ENCODE measurements around the gene DCHS2.
"Not testable (repeated sequence)": the region's sequence is repeated elsewhere in the genome, so short reads cannot be mapped to it uniquely, and the experiment has no call there.

The DCHS2 gene

DNA sequence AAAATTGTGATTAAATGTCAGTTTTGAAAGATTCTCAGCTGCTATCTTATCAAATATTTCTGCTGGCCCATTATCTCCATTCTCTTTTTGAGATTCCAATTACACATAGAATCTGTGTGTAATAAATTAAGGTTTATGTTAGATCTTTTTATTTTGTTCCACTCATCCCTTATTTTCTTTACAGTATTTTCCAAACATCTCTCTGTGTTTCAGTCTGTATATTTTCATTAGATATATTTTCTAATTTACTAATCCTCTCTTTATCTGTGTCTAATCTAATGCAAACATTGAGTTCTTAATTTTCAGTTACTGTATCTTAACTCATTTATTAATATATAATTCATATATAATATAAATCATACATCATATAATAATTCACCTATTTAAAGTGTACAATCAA, 268.7 kb downstream of the DCHS2 start:
- TF ChIP-seq, protein P1, sequence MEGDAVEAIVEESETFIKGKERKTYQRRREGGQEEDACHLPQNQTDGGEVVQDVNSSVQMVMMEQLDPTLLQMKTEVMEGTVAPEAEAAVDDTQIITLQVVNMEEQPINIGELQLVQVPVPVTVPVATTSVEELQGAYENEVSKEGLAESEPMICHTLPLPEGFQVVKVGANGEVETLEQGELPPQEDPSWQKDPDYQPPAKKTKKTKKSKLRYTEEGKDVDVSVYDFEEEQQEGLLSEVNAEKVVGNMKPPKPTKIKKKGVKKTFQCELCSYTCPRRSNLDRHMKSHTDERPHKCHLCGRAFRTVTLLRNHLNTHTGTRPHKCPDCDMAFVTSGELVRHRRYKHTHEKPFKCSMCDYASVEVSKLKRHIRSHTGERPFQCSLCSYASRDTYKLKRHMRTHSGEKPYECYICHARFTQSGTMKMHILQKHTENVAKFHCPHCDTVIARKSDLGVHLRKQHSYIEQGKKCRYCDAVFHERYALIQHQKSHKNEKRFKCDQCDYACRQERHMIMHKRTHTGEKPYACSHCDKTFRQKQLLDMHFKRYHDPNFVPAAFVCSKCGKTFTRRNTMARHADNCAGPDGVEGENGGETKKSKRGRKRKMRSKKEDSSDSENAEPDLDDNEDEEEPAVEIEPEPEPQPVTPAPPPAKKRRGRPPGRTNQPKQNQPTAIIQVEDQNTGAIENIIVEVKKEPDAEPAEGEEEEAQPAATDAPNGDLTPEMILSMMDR (IDR thresholded peaks at IDR 0.05; ENCODE audit: low read depth, low read length) = no peak
- no peak overlapping the region for H3K4me3 ChIP-seq (ENCODE audit: low read depth, low read length)
- DNase-seq (ENCODE audit: low read depth, low spot score) = no peak
- in situ Hi-C loops (cut with HindIII; ENCODE audit: low sequenced_read_pairs) = no loop called here

DNA sequence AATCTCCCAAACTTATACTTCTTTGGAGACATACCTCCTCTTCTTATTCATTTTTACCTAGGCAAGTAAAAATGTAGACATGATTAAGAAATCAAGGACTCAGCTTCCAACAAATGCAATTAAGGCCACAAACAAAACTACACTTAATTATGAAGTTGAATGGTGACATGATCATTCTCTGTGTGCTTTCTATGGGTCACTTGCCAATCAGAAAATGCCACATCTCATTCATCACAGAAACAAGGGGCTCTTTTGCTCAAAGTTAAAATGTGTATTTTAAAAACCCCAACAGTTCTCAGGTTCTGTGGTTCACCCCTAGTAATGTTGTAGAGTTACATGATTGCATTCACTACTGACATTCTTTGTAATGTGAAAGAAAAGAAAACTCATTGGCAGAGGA, 273.5 kb downstream of the DCHS2 start:
- DNase-seq (ENCODE audit: low read depth, low spot score) = no peak
- TF ChIP-seq, protein P1 (IDR thresholded peaks at IDR 0.05; ENCODE audit: low read depth, low read length) = no peak
- H3K4me3 ChIP-seq (ENCODE audit: low read depth, low read length) = no peak overlapping the region
- in situ Hi-C loops (cut with HindIII; ENCODE audit: low sequenced_read_pairs) = no loop called here

DNA sequence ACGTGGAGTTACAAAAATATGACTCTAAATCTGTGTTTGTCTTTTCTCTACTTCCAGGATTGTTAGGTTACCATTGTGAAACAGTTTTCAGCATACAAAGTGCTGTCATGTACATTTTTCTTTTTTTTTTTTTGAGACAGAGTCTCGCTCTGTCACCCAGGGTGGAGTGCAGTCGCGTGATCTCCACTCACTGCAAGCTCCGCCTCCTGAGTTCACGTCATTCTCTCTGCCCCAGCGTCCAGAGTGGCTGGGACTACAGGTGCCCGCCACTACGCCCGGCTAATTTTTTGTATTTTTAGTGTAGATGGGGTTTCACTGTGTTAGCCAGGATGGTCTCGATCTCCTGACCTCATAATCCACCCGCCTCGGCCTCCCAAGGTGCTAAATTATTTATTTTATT, 274.2 kb downstream of the DCHS2 start:
- DNase-seq (ENCODE audit: low read depth, low spot score); H3K4me3 ChIP-seq (ENCODE audit: low read depth, low read length); in situ Hi-C loops (cut with HindIII; ENCODE audit: low sequenced_read_pairs): not testable (repeated sequence)

DNA sequence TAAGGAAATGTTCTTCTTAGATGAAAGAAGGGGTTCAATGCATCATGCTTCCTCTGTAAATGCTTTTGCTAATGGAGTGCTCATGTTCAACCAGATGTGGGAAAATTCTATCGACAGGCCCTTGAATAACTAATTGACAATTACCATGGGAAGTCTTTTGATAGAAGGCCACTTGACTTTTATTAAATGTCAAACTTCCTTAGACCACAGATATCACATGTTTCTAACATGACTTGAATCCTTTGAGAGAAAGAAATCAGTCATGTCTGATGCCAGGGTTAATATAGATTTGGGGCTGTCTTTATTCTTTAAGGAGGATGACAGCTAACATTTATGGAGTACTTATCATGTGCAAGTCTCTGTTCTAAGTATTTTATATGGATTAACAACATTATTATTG, 280.1 kb downstream of the DCHS2 start:
- TF ChIP-seq, protein P1 (IDR thresholded peaks at IDR 0.05; ENCODE audit: low read depth, low read length) = no peak
- in situ Hi-C loops (cut with HindIII; ENCODE audit: low sequenced_read_pairs) = no loop called here
- no peak for DNase-seq (ENCODE audit: low read depth, low spot score)

DNA sequence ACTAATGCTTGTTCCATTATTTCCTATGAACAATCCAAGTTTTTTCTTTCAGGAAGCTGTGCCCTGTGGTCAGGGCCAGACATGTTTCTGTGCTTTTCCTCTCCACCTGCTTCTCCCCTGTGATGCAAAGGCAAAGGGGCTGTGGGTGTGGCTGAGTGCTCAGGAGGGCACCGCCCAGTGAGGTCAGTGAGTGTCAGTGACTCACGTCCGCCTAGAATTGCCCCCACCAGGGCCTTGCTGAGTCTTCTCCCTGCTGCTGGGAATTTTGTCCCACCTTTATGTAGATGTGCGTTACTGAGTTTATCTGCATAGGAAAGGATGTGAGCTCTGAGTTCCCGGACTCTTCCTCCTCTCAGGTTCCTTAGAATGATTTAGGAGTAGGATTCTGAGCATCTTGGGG, 283.2 kb downstream of the DCHS2 start:
- DNase-seq (ENCODE audit: low read depth, low spot score) = no peak

More for the DNA sequence above, 280.1 kb downstream of the DCHS2 start:
- no peak overlapping the region for H3K4me3 ChIP-seq (ENCODE audit: low read depth, low read length)

DNA sequence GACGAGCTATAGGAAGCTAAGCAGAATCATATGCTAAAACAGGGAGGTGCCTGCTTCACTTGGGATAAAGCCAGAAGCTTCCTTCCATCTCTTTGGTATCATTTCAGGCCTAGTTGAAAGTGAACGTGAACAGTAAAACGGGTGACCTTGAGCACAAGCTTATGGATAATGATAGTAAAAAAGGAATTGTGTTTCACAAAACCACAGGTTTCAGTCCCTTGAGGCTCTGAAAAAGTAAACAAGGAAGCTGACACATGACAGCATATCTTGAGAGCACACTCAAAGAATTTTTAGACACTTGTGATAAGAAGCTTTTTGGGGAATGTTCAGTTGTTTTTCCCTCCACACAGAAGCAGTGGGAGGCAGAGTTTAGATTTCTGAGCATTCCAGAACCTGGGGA, 286.1 kb downstream of the DCHS2 start:
- in situ Hi-C loops (cut with HindIII; ENCODE audit: low sequenced_read_pairs) = no loop called here
- TF ChIP-seq, protein P1 (IDR thresholded peaks at IDR 0.05; ENCODE audit: low read depth, low read length) = no peak
- no peak overlapping the region for H3K4me3 ChIP-seq (ENCODE audit: low read depth, low read length)
- DNase-seq (ENCODE audit: low read depth, low spot score) = peak; percentile 36

More for the DNA sequence above, 283.2 kb downstream of the DCHS2 start:
- H3K4me3 ChIP-seq (ENCODE audit: low read depth, low read length) = no peak overlapping the region
- TF ChIP-seq, protein P1 (IDR thresholded peaks at IDR 0.05; ENCODE audit: low read depth, low read length) = no peak
- in situ Hi-C loops (cut with HindIII; ENCODE audit: low sequenced_read_pairs) = no loop called here

DNA sequence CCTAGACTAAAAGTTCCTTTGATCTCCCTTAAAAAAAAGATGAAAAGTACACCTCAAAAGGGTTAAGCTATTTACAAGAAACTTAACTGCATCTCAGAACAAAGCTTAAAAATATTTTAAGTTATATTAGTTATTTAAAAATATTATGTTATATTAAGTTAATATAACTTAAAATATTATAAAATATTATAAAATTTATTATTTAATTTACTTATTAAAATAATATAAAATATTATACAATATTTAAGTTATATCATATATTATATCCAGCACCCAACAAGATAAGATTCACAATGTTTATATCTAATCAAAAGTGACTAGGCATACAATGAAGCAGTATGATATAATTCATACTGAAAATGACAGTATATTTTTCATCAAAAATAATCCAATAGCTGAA, 296.9 kb downstream of the DCHS2 start:
- in situ Hi-C loops (cut with HindIII; ENCODE audit: low sequenced_read_pairs) = no loop called here
- TF ChIP-seq, protein P1 (IDR thresholded peaks at IDR 0.05; ENCODE audit: low read depth, low read length) = no peak
- no peak overlapping the region for H3K4me3 ChIP-seq (ENCODE audit: low read depth, low read length)
- DNase-seq (ENCODE audit: low read depth, low spot score) = no peak

All from astrocyte of the spinal cord (primary cell).